HepG2 (cell line): ENCODE results near the gene VAX1. TPM values are rescaled to one million over a fixed set of nuclear protein-coding genes. Genes with fewer than 3 reads are reported as not detected.

Experiments used
- BRD4 ChIP-seq: sonication (generic); formaldehyde crosslinking; IDR thresholded peaks from 2 replicates; pipeline ENCODE4 v1.4.0; 2020; ENCODE audit warnings: missing genetic modification reagents
- HDAC1 ChIP-seq: sonication (generic); formaldehyde crosslinking; IDR thresholded peaks from 2 replicates; pipeline ENCODE4 v1.5.1; 2020; ENCODE audit warnings: mild to moderate bottlenecking, missing genetic modification reagents
- HOXA7 ChIP-seq: sonication (generic); formaldehyde crosslinking; IDR thresholded peaks from 2 replicates; pipeline ENCODE4 v1.8.1; 2022; ENCODE audit warnings: mild to moderate bottlenecking, missing genetic modification reagents, moderate library complexity
- JUN ChIP-seq: sonication (generic); formaldehyde crosslinking; IDR thresholded peaks from 2 replicates; pipeline ENCODE4 v1.4.0; 2020; ENCODE audit warnings: mild to moderate bottlenecking, missing genetic modification reagents
- MIER2 ChIP-seq: IDR thresholded peaks from 2 replicates; pipeline ENCODE4 v1.6.1; 2016; ENCODE audit warnings: missing biosample characterization, missing genetic modification reagents
- NFATC3 ChIP-seq: sonication (generic); formaldehyde crosslinking; IDR thresholded peaks from 2 replicates; pipeline ENCODE4 v1.5.1; 2020; ENCODE audit warnings: mild to moderate bottlenecking, missing genetic modification reagents
- NPAS2 ChIP-seq: sonication (generic); formaldehyde crosslinking; IDR thresholded peaks from 2 replicates; pipeline ENCODE4 v1.8.0; 2022; ENCODE audit warnings: mild to moderate bottlenecking, missing genetic modification reagents, borderline replicate concordance
- REPIN1 ChIP-seq: sonication (generic); formaldehyde crosslinking; IDR thresholded peaks from 2 replicates; pipeline ENCODE4 v1.8.0; 2022; ENCODE audit warnings: missing genetic modification reagents, low read depth, mild to moderate bottlenecking, borderline replicate concordance
- RFX3 ChIP-seq: IDR thresholded peaks from 2 replicates; pipeline ENCODE4 v1.6.1; 2016; ENCODE audit warnings: missing biosample characterization, missing genetic modification reagents
- SIX1 ChIP-seq: sonication (generic); formaldehyde crosslinking; IDR thresholded peaks from 2 replicates; pipeline ENCODE4 v1.4.0; 2020; ENCODE audit warnings: missing genetic modification reagents, borderline replicate concordance
- SOX6 ChIP-seq, 2 experiments: fragments of 450-650 bp in 1 of 2; sonication (generic) in 1 of 2; formaldehyde crosslinking in 1 of 2; IDR thresholded peaks; 2 replicates each; pipeline versions ENCODE4 v1.4.0 to v1.6.1; 2017 to 2020; ENCODE audit warnings: antibody characterized with exemption in 1 of 2, mild to moderate bottlenecking in 1 of 2, missing genetic modification reagents in 1 of 2
- TCF7L2 ChIP-seq: IDR thresholded peaks from 2 replicates; pipeline ENCODE4 v1.6.1; 2011; ENCODE audit warnings: mild to moderate bottlenecking, low read depth, low read length, moderate library complexity
- ZBTB7A ChIP-seq: sonication (generic); formaldehyde crosslinking; IDR thresholded peaks from 2 replicates; pipeline ENCODE4 v1.8.0; 2022; ENCODE audit warnings: mild to moderate bottlenecking, missing genetic modification reagents
- ZBTB8A ChIP-seq: sonication (generic); formaldehyde crosslinking; IDR thresholded peaks from 2 replicates; pipeline ENCODE4 v1.4.0; 2020; ENCODE audit warnings: mild to moderate bottlenecking, low read depth, missing genetic modification reagents, borderline replicate concordance
- ZFX ChIP-seq: sonication (generic); formaldehyde crosslinking; IDR thresholded peaks from 2 replicates; pipeline ENCODE4 v1.4.0; 2020; ENCODE audit warnings: mild to moderate bottlenecking, low read depth, missing genetic modification reagents, moderate library complexity
- ZNF33B ChIP-seq: sonication (generic); formaldehyde crosslinking; IDR thresholded peaks from 2 replicates; pipeline ENCODE4 v1.5.1; 2020; ENCODE audit warnings: mild to moderate bottlenecking, missing genetic modification reagents
- ZNF468 ChIP-seq: sonication (generic); formaldehyde crosslinking; IDR thresholded peaks from 2 replicates; pipeline ENCODE4 v1.8.0; 2022; ENCODE audit warnings: mild to moderate bottlenecking, moderate library complexity, missing genetic modification reagents
- ZNF501 ChIP-seq: sonication (generic); formaldehyde crosslinking; IDR thresholded peaks from 2 replicates; pipeline ENCODE4 v1.5.1; 2020; ENCODE audit warnings: mild to moderate bottlenecking, moderate library complexity, missing genetic modification reagents
- ZNF598 ChIP-seq: sonication (generic); formaldehyde crosslinking; IDR thresholded peaks from 2 replicates; pipeline ENCODE4 v1.5.1; 2020; ENCODE audit warnings: mild to moderate bottlenecking, missing genetic modification reagents, borderline replicate concordance
- ZNF615 ChIP-seq: sonication (generic); formaldehyde crosslinking; IDR thresholded peaks from 2 replicates; pipeline ENCODE4 v1.5.0; 2020; ENCODE audit warnings: mild to moderate bottlenecking, missing genetic modification reagents, borderline replicate concordance
- ZNF652 ChIP-seq: IDR thresholded peaks from 2 replicates; pipeline ENCODE4 v1.6.1; 2016; ENCODE audit warnings: low read depth, borderline replicate concordance
- ZNF775 ChIP-seq: sonication (generic); formaldehyde crosslinking; IDR thresholded peaks from 2 replicates; pipeline ENCODE4 v1.4.0; 2020; ENCODE audit warnings: missing genetic modification reagents, mild to moderate bottlenecking, moderate library complexity, borderline replicate concordance
- ZSCAN22 ChIP-seq: sonication (generic); formaldehyde crosslinking; IDR thresholded peaks from 2 replicates; pipeline ENCODE4 v1.4.0; 2020; ENCODE audit warnings: mild to moderate bottlenecking, missing genetic modification reagents
- ZSCAN29 ChIP-seq: sonication (generic); formaldehyde crosslinking; conservative IDR thresholded peaks from 2 replicates; pipeline ENCODE4 v1.4.0; 2020; ENCODE audit warnings: mild to moderate bottlenecking, missing genetic modification reagents
- polyA plus RNA-seq, 8 experiments: library from polyadenylated mRNA; depleted of rRNA in 3 of 8; stranded (reverse) in 7 of 8; unstranded in 1 of 8; fragments of >200 nt; fragmentation: Illumina TruSeq in 4 of 8; extraction: Trizol in 4 of 8; gene quantifications; 2 replicates each; pipeline versions ENCODE4 v1.2.1 to v1.2.3, GENCODE V29; 2011 to 2016; ENCODE audit warnings: low read depth in 4 of 8, missing spikeins in 1 of 8, mixed read lengths in 1 of 8; ENCODE audit not compliant: insufficient read depth in 1 of 8
- total RNA-seq, 5 experiments: library from RNA; depleted of rRNA; stranded (reverse); fragments of >200 nt; fragmentation: Illumina TruSeq; extraction: Trizol; gene quantifications; 2 replicates each; pipeline ENCODE4 v1.2.3, GENCODE V29; 2016; ENCODE audit warnings: low read depth in 1 of 5
- TF ChIP-seq, protein P1 (sequence below): sonication (generic); formaldehyde crosslinking; IDR thresholded peaks from 2 replicates; pipeline ENCODE4 v1.5.1; 2020; ENCODE audit warnings: missing genetic modification reagents, mild to moderate bottlenecking, borderline replicate concordance
- TF ChIP-seq, protein P2 (sequence below): sonication (generic); formaldehyde crosslinking; IDR thresholded peaks from 2 replicates; pipeline ENCODE4 v1.5.1; 2020; ENCODE audit warnings: missing genetic modification reagents, mild to moderate bottlenecking, borderline replicate concordance
- TF ChIP-seq, protein P3 (sequence below): sonication (generic); formaldehyde crosslinking; IDR thresholded peaks from 2 replicates; pipeline ENCODE4 v1.5.0; 2020; ENCODE audit warnings: missing genetic modification reagents, mild to moderate bottlenecking, borderline replicate concordance

Gene VAX1
- total and polyA plus RNA-seq, 2 of the 13 experiments (the other 11 are each of a cell fraction or from before 2014, with no cell fraction given): not detected

DNA sequence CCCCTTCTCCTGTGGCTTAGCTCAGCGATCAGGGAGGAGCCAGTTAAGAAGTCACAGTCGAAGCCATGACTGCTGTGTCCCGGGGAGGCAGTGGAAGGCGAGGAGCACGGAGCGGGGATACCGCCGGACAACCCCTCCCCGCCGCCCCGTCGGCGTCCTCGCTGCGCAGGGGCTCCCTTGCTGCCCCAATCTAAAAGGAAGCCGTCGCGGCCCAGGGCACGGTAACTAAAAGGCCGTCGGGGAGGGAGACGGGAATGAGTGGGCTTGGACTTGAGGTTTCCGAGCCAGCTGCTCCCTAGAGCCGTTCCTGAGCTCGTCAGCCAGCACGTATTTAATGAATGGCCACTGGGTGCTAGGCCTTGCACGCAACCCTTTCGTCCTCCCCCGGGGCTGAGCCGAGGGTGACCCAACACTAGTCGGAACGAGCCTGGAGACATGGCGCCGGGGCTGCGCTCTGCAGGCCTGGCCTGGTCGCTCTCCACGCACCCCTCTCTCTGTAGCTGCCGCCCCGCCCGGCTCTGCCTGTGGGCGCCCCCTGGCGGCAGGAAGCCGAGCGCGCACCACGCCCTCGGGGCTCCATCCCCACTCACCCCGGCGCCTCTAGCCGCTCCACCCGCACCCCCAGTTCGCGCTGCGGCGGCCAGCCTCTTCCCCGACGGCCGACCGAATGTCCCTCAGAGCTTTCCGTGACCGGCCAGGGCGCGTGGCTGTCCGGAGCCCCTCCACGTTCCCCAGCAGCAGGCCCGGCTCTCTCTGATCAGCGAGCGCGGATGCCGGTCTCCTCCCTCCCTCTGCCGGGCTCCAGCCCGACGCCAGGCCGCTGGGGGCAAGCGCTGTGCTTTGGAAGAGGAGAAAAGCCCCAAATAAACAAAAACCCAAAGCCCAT, 30.0 kb upstream of the VAX1 start (continued):
- TF ChIP-seq BRD4 (CRISPR knock-in tag): no peak
- TF ChIP-seq ZSCAN29 (CRISPR knock-in tag): no peak
- TF ChIP-seq ZSCAN22 (CRISPR knock-in tag): no peak
- TF ChIP-seq ZNF652: no peak
- no peak for TF ChIP-seq ZNF775 (CRISPR knock-in tag)
- TF ChIP-seq, protein P1, sequence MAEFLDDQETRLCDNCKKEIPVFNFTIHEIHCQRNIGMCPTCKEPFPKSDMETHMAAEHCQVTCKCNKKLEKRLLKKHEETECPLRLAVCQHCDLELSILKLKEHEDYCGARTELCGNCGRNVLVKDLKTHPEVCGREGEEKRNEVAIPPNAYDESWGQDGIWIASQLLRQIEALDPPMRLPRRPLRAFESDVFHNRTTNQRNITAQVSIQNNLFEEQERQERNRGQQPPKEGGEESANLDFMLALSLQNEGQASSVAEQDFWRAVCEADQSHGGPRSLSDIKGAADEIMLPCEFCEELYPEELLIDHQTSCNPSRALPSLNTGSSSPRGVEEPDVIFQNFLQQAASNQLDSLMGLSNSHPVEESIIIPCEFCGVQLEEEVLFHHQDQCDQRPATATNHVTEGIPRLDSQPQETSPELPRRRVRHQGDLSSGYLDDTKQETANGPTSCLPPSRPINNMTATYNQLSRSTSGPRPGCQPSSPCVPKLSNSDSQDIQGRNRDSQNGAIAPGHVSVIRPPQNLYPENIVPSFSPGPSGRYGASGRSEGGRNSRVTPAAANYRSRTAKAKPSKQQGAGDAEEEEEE (CRISPR knock-in tag): no peak
- TF ChIP-seq, protein P2, sequence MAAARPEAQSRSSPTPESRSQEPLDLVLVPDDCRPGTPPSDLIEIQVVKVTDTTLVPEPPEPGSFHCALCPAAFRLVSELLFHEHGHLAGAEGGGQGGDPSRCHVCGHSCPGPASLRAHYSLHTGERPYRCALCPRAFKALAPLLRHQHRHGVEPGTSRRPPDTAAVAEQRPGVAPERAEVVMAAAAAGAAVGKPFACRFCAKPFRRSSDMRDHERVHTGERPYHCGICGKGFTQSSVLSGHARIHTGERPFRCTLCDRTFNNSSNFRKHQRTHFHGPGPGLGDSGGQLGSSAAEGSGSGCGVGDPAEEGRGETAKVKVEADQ: no peak
- TF ChIP-seq SOX6 (IDR thresholded peaks at IDR 0.05): no peak
- peak; percentile 21; the same call in 1 of the 2 replicates for TF ChIP-seq SOX6 (CRISPR knock-in tag; IDR thresholded peaks at IDR 0.05)
- no peak for TF ChIP-seq MIER2 (CRISPR knock-in tag)
- TF ChIP-seq SIX1 (CRISPR knock-in tag): no peak
- no peak; the same call in 1 of the 2 replicates for TF ChIP-seq REPIN1
- TF ChIP-seq, protein P3, sequence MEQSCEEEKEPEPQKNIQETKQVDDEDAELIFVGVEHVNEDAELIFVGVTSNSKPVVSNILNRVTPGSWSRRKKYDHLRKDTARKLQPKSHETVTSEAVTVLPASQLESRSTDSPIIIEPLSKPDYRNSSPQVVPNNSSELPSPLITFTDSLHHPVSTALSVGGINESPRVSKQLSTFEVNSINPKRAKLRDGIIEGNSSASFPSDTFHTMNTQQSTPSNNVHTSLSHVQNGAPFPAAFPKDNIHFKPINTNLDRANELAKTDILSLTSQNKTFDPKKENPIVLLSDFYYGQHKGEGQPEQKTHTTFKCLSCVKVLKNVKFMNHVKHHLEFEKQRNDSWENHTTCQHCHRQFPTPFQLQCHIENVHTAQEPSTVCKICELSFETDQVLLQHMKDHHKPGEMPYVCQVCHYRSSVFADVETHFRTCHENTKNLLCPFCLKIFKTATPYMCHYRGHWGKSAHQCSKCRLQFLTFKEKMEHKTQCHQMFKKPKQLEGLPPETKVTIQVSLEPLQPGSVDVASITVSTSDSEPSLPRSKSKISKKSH (CRISPR knock-in tag): 0 out of 2 replicates have a peak, but pooled peaks have one; percentile 29
- TF ChIP-seq ZNF501: peak; percentile 14; the same call in 1 of the 2 replicates
- TF ChIP-seq NFATC3 (CRISPR knock-in tag): no peak
- TF ChIP-seq ZNF598 (CRISPR knock-in tag): no peak
- TF ChIP-seq HDAC1 (CRISPR knock-in tag): no peak
- no peak for TF ChIP-seq ZBTB8A (CRISPR knock-in tag)
- no peak for TF ChIP-seq HOXA7 (CRISPR knock-in tag)
- peak; percentile 44; the same call in 1 of the 2 replicates for TF ChIP-seq ZFX (CRISPR knock-in tag)
- TF ChIP-seq JUN (CRISPR knock-in tag): no peak
- TF ChIP-seq RFX3: no peak
- no peak for TF ChIP-seq TCF7L2
- no peak for TF ChIP-seq ZNF33B (CRISPR knock-in tag)
- TF ChIP-seq ZBTB7A (CRISPR knock-in tag): no peak
- TF ChIP-seq ZNF615 (CRISPR knock-in tag): no peak
- no peak for TF ChIP-seq ZNF468
- TF ChIP-seq NPAS2 (CRISPR knock-in tag): no peak
